GM19397 (cell line): Measurements from ENCODE around the gene APH1B.
"Not testable (repeated sequence)": the region's sequence is repeated elsewhere in the genome, so short reads cannot be mapped to it uniquely, and the experiment has no call there.

Source experiments
- ATAC-seq: cut with Tn5 transposase; IDR thresholded peaks from one replicate; pipeline ENCODE4 v1.9.1; 2021; ENCODE audit warnings: mild to moderate bottlenecking, moderate library complexity; ENCODE audit not compliant: unreplicated experiment

The APH1B gene

DNA sequence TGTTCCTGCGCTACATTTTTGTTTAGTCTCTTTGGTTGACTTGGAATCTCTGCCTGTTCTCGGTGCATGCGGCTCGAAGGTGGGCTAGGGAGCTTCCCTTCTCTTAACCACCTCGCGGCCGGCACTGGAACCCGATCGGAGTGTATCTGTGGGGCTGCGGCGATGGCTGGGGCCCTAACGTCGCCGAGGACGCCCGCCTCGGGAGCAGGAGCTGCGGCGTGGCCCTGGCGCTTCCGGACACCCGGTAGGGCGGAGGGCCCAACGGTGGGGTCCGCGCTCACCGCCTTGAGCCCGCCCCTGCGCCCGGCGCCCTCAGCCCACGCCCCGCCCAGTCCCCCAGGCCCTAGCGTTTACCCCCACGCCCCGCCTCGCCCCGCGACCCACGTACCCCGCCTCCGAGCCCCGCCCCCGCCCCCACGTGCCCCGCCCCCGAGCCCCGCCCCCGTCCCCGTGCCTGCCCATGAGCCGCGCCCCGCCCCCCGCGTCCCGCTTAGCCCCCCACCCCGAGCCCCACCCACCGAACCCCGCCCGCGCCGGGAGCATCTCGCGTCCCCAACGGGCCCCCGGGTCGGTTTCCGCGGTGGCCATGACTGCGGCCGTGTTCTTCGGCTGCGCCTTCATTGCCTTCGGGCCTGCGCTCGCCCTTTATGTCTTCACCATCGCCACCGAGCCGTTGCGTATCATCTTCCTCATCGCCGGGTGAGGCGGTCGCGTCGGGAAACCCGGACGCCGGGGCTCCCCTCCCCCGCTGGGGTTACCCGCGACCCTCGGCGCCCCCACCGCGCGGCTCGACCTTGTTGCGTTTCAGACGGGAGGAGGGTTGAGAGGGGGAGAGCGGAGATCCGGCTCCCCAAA lies at the start of gene APH1B:
TSS of gene APH1B (plus strand) at position 568 of the 855 bp plus-strand sequence. CDS start at position 587, 19 bp downstream.
- ATAC-seq = peak; percentile 83

DNA sequence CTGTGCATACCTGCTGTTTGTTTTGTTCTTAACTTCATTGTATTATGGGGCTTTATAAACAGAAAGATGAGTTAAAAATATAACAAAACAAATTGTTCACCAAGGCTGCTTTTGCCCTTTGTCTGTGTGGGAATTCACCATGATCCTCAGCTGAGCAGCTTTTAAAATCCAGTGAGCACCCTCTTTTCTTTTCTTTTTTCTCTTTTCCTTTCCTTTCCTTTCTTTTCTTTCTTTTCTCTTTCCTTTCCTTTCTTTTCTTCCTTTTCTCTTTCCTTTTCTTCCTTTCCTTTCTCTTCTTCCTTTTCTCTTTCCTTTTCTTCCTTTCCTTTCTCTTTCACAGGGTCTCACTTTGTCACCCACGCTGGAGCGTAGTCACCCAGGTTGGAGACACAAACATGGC lies 49.7 kb upstream of the APH1B start:
- ATAC-seq = no peak

DNA sequence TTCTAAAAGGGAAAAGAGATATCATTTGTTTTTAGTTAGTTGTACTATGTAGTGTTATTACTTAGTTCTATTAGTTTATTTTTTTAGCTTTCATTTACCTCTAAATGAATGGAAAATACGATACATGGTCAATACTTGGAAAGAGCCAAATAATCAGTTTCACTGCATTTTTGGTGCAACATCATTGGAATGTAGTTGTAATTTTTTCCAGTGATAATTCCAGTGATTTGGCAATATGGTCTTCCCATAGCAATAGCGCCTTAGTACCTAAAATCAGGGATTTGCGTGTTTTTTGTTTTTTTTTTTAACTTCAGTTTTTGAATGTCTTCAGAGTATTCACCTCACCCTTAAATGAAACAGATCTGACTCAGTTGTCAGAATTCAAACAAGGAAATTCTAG lies 46.2 kb upstream of the APH1B start:
- ATAC-seq = no peak

DNA sequence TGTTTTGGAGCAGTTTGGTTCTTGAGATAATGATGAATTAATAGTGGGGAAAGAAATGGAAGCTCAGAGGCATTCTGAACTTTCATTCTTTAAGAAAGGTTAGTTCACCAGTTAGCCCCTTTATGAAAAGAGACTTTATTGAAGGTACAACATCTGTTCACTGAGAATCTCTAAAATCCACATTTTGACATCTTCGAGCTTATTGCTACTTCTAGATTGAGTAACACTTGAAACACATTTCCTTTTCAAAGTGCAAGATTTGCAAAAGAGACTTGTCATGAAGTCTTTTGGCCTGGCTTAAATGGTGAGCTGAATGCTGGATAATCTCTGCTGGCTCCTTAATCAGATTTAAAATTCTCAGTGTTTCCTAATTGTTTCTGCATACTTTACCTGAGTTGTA lies 45.7 kb upstream of the APH1B start:
- ATAC-seq = no peak

DNA sequence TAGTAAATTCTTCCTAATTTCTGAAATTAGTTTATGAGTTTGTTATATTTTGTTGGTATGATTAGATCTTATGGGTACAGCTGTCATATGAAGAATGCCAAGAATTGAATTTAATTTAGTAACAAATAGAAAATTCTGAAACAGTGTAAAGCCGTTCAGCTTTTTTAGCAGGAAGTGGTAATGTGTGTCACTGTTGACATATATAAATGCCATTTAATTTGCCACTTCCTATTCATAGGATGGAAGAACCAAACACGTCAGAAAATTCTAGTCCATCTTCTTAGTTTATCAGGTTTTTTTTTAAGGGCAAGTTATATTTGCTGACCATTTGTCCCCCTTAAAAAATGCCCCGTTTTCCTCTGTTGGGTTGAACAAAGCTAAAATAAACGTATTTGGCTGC lies 45.0 kb upstream of the APH1B start:
- no peak for ATAC-seq

DNA sequence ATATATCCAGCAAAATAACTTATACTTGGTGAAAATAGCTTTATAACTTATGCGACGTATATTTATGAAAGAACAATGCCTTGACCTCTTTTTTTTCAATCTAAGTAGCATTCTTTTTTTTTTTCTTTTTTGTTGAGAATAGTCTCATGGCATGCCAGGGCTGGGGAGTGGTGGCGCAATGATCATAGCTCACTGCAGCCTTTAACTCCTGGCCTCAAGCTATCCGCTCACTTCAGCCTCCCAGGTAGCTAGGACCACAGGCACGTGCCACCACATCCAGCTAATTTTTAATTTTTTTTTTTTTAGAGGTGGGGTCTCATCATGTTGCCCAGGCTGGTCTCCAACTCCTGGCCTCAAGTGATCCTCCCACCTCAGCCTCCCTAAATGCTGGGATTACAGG lies 44.5 kb upstream of the APH1B start:
- no peak for ATAC-seq

DNA sequence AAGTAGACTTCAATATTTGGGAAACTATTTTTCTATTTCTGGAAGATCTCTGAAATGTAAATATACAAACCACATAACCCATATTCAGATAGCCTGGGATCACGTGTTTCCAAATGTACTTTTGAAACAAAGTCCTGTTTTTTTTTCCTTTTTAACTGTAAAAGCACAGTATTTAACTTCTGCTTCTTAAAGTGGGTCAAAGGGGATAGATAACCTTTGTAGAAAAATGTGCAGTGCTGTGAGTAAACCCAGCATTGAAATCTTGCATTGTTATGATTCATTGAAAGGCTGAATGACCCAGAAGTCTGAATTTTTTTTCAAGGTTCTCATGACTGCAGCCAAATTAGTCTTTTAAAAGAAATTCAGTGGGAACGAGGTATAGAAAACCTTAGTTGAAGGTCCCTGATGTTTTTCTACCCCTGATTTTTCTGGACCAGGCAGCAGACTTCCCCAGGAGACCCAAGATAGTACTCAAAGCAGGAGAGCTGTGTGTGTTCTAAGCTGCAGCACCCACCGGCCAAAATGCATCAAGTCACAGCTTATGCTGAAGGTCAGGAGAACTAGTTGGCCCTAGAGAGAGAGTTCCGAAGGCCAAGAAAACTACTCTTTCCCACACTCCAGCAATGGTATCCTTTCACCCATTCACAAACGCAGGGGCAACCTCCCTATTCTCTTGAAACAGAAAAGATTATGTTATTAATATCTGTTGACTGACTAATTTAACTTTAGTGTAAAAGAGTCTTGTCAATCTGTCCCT lies 43.6 kb upstream of the APH1B start:
- ATAC-seq = no peak

DNA sequence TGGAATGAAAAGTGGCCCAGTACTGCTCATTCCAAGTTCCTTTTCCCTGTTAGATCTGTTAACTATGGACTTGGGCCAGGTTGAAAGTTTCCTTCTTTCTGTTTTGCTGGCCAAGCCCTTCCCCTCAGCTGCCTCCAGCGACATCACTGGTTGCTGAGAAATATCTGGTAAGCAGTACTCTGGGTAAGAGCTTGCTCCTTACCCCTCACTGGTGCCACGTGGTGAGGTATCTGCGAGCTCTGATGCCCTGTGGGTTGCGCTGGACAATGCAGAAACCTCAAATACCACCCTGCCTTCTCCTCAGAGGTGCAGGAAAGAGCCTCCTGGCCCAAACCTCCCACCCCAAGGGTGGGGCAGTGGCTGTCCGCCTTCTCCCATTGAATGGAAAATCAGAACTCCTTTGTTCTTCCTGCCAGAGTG lies 42.9 kb upstream of the APH1B start:
- no peak for ATAC-seq

DNA sequence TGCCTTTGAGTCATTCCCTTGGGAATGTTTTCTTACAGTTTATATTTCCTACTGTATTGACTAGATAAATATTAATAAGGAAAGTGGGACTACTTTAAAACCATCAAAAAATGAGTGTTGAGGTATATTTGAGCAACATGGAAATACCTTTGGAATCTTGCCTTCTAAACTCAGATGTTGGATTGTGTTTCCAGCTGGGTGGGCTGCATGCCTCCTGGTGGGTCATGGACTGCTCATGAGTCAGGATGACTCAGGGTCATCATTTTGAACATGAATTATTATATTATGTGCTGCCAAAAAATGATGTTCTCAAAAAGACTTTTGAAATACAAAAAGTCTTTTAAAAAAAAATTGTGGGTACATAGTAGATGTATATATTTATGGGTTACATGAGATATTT lies 41.1 kb upstream of the APH1B start:
- no peak for ATAC-seq

DNA sequence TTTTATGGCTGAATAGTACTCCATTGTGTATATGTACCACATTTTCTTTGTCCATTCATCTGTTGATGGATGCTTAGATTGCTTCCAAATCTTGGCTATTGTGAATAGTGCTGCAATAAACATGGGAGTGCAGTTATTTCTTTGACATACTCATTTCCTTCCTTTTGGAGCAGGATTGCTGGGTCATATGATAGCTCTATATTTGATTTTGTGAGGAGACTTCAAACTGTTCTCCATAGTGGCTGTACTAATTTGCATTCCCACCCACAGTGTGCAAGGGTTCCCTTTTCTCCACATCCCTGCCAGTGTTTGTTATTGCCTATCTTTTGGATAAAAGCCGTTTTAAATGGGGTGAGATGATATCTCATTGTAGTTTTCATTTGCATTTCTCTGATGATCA lies 40.3 kb upstream of the APH1B start:
- not testable (repeated sequence) for ATAC-seq

DNA sequence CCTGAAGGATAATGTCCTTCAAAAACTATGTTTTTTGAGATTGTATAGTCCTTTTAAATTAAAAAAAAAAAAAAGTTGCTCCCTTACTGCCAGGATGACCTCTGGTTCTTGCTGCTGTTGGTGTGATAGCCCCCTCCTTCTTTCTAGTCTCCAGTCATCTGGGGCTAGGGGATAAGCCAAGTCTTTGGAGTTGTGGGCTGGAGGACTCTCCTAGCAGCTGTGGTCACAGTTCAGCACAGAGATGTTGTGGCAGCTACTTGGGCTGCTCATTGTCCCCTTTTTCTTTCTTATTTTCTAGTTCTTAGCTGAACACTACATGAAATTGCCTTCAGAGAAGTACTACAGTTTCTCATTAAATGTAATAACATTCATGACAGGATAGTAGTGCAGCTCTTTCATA lies 39.2 kb upstream of the APH1B start:
- no peak for ATAC-seq

DNA sequence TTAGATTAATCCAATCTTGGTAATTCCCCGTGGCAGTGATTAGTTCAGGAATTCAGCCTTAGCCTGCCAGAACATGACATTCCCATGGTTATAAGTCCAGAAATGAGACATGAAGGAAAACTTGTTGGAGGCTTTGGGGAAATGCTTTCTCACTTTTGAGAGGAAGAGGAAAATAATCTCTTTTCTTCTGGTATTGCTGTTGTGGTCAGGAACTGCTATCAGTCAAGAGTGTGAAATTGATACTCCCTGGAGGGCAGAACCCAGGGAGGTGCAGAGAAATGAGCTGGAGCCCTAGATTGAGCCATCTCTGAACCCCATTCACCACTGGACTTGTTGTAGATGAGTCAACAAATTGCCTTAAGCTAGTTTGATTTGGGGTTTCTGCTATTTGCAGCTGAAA lies 38.6 kb upstream of the APH1B start:
- no peak for ATAC-seq

DNA sequence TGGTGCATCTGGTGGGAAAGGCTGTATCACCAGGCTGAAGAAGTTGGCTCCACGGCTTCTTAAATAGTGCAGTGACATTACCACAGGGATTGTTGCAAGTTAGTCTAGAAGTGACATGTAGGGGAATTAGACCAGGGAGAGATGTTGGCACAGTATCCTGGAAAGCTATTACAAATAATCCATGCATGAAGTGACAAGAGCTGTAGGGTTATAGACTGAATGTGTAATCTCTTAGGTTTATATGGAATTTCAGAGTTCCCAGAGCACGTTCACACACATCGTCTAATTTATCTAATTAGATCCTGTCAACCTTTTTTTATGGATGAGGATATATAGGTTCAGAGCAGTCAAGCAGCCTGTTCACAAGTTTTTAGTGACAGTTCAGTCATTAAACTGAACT lies 37.3 kb upstream of the APH1B start:
- no peak for ATAC-seq

DNA sequence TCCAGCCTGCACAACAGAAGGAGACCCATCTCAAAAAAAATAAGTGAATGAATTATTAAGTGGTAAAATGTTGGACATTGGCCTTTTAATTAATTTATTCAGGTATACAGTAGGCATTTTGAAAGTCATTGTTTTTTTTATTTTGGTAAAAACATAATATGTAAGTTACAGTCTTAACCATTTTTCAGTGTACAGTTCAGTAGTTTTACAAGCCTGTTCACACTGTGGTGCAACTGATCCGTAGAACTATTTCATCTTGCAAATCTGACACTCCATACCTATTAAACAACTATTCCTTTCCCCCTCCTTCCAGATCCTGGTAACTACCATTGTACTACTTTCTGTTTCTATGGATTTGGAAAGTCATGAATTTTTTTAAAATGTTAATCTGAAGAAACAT lies 36.1 kb upstream of the APH1B start:
- no peak for ATAC-seq

DNA sequence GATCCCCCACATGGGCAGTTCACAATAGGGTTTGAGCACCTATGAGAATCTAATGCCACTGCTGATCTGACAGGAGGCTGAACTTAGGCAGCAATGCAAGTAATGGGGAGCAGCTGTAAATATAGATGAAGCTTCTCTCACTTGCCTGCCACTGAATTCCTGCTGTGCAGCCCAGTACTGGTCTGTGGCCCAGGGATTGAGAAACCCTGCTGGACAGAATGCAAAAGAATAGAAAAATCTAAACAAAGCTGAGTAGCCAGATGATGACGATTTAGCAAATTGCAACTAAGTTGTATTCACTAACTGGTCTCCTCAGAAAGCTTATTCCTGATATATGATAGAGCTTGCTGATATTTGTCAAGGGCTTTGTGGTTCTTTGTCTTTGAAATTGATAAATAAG lies 34.3 kb upstream of the APH1B start:
- no peak for ATAC-seq

DNA sequence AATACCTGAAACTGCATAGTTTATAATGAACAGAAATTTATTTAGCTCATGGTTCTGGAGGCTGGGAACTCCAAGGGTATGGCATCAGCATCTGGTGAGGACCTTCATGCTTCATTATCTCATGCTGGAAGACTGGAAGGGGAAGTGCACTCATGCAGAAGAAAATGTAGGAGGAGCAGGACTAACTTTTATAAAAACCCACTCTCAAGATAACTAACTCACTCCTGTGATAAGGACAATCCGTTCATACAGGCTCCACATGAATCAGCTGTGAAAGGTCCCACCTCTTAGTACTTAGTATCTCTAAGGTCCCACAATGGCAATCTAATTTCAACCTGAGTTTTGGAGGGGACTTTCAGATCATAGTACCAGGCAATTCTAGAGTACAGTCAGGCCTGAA lies 33.6 kb upstream of the APH1B start:
- ATAC-seq = no peak

DNA sequence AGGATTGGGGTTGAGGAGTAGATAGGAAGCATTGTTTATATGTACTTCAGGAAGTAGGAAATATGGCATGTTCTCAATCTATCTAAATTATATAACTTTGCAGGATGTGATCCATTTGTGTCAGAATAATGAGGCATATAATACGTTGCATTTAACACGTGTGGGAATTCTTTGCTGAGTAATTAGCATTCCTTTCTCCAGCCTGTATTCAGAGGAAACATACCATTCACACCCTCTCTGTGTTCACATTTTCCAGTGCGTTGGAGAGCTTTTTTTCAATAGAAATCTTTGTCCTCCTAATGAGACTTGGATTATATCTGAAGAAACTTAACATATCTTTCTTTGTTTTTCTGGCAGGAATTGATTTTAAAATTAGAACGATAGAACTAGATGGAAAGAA lies 33.0 kb upstream of the APH1B start:
- no peak for ATAC-seq

DNA sequence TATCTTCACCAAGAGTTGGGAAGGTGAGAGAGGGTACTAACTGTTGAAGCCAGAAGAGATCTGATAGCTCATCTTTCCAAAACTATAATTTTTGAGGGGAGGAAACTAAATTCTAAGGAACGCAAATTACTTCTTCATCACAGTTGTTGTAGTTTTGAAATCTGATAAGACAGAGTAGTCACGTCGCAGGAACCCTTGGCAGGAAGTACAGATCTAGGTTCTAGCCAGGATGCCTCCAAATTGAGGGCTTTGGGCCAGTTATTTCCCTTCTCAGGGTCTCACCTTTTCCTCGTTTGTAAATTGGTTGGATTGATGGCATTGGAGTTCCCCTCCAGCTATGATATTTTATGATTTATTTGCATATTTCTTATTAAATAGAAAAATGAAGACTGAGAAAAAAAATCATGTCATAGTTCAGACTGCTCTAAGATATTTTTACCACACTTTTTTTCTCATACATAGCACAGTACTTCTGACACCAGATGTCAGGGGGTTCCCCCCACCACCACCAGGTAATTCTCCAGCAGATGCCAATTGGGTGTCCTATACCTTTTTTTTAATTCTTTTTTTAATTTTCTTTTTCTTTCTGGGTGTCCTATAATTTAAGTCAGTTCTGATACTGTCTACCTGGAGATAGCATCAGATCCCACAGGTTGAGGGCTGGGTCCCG lies 32.3 kb upstream of the APH1B start:
- ATAC-seq = no peak

DNA sequence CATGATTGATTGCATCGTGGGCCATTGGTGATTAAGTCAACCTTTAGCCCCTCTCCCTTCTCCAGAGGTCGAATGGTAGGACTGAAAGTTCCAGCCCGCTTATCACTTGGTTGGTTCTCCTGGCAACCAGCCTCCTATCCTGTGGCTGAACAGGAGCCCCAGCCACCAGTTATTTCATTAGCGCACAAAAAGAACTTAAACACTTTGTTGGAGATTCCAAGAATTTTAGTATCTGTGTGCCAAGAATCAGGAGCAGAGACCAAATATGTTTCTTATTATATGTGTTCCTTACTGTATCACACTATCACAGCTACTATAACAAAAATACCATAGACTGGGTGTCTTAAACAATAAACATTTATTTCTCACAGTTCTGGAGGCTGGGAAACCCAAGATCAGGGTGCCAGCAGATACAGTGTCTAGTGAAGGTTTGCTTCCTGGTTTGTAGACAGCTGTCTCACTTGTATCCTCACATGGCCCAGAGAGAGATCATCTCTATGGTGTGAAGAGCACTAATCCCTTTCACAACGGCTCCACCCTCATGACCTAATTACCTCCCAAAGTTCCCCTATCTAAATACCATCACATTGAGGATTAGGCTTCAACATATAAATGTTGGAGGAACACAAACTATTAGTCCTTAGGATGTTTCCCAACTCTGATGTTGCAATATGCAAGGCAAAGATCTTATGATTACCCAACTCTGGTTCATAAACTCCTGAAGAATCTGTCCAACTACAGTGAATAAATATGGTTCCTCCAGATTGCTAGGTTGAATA lies 30.5 kb upstream of the APH1B start:
- no peak for ATAC-seq

DNA sequence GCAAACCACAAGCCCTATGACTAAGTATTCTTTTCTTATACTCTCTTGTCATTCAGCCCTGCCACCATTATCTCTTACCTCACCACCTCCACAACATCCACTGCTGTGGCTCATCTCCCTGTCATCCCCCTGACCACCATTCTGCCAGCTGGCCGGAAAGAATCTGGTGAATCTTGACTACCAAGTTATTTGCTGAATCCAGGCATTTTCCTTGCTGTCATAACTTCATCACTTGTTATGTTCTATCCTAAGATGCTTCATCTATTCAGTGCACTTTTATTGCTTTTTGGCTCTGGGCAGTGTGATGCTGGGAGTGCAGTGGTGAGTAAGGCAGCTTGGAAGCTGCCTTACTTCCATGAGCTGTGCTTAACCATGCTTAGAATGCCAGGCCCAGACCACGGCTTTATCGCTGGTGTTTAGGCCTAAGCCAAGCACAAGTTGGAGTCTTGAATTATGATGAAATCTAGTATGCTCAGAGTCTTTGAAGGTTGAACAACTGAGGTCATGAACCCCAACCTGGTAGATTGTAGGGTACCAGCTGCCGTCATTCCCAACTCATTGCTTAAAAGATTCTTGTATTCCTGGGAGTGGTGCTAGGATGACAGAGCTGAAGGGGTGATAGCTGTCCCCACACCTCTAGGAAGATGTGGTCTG lies 27.0 kb upstream of the APH1B start:
- no peak for ATAC-seq
